Endothelial cell of hepatic sinusoid (primary cell): ENCODE results near the gene PADI1.

ENCODE experiments used
- in situ Hi-C: cut with HindIII; loops from 2 replicates; pipeline ENCODE4 v1.10.0; 2017; ENCODE audit warnings: low sequenced_read_pairs

The PADI1 gene

GRCh38 chr1:17213782-17214148, 8.8 kb downstream of the PADI1 start:
- in situ Hi-C loops = no loop called here

DNA sequence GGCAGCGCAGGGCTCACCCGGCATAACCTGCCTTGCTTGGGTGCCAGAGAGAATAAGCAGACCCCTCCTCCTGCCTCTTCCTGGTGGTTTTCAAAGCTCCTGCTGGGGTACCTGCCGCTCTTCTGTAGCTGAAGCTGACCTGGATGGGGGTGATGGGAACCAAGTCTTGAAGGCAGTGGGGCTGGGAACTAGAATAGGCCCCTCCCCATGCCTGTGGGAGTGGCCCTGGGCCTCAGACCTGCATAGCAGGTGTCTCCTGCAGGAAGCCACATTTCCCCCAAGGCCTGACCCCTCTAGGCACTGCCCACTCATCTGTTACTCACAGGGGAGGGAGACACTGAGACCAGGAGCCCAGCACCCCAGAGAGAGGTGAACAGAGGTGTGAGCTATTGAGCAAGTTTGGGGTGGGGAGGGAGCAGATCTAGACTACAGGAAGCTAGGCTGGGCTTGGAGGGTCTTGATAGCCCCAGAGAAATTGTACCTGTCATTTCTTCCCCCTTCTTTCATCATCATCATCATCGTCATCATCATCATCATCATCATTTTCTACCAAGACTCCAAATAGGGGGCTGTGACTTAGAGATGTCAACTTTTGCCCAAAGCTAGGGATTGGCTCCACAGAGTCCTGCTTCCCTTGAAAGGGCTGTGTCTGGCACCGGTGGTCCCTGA, 10.1 kb downstream of the PADI1 start:
- in situ Hi-C loops = no loop called here

GRCh38 chr1:17215545-17215890, 10.6 kb downstream of the PADI1 start:
- in situ Hi-C loops = no loop called here

DNA sequence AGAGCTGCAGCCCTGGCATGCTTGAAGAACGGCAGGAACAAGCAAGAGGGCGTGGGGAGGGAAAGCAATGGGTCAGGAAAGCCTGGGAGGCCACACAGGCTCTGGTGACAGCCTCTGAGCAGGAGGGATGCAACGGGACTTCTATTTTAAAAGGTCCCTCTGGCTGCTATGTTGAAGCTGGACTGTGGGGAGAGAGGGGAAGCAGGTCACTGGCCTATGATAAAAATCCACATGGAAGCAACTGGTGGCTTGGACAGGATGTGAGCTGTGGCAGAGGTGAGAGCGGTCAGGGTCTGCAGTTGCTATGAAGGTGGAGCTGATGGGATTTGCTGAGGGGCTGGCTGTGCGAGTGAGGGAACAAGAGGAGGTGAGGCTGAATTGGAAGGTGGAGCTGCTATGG, 11.2 kb downstream of the PADI1 start:
- in situ Hi-C loops = no loop called here

GRCh38 chr1:17217607-17218006, 12.7 kb downstream of the PADI1 start:
- in situ Hi-C loops = no loop called here

- in situ Hi-C loops = no loop called here
Measured at GRCh38 chr1:17218939-17219338, 14.0 kb downstream of the PADI1 start.

DNA sequence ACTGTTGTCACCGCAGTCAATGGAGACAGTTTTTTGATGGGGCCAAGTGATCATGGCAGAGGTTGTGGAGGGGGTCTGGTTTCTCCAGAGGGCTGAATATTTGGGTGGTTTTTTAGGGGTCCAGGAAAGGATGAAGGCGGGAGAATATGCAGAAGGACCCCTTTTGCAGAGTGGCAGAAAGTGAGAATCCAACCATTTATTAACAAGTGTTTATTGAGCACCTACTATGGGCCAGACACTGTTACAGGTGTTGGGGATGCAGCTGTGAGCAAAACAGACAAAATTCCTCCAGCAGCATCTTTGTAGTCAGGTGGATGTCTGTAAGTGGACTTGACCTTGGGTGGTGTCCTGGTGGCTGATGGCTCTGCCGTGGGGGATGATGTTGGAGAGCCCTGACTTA, 15.4 kb downstream of the PADI1 start:
- in situ Hi-C loops = loop anchor here (5.0 to 10.0 kb wide), 3 partner anchors 88 to 205 kb away; partner anchors contain the start of gene ATP13A2

DNA sequence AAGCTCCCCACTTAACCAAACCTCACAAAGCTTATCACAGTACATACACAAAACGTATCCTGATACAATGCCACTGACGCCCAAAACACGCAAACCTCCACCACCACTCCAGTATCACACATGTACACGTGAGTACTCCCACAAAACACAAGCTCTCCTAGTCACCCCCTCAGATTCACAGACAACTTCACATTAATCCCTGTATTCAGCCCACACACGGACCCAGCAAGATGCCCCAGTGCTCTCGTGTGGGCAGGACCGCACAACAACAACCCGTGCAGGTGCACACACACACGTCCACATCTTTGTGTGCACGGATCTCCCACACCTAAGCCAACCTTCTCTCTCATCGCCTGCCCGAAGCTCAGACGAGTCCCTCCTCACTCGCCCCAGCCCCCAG, 17.6 kb downstream of the PADI1 start:
- in situ Hi-C loops = loop anchor here (5.0 to 10.0 kb wide), 3 partner anchors 90 to 208 kb away; partner anchors contain the start of gene ATP13A2

DNA sequence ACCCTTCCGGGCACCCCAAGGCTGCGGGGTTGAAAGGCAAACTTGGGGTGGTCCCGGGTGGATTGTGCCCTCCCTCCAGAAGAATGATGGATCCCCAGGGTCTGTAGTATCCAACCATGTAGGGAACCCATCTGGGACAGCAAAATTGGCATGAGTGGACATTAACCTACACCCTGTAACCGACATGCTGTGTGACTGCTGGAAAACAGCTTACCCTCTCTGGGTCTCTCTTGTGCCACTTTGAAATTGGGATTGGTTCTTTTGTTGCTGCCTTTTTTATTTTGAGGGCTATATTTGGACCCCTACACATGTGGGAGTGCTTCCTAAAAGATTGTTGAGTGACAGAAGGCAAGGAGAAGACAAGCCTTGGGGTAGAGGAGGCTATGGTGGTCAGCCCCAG, 19.5 kb downstream of the PADI1 start:
- in situ Hi-C loops = loop anchor here (5.0 to 10.0 kb wide), 3 partner anchors 92 to 210 kb away; partner anchors contain the start of gene ATP13A2

DNA sequence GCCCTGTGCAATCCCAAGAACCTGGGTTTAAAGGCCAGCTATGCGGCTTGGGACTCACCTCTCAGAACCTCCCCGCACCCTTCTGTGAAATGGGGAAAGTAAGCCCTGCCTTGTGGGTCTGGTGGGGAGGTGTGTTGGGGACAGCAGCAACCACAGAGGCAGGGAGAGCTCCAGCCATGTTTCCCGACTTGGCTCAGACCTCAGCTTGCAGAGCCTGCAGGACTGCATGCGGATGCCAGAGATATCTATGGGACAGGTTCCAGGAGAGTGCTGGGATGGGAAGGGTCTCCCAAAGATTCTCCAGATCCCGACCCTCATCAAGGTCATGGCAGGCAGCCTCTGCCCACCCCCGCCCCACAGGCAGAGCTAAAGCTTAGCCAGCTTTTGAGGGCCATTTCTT, 20.2 kb downstream of the PADI1 start:
- in situ Hi-C loops = loop anchor here (10.0 kb wide), 2 partner anchors 160 to 210 kb away; partner anchors contain the start of gene ATP13A2

DNA sequence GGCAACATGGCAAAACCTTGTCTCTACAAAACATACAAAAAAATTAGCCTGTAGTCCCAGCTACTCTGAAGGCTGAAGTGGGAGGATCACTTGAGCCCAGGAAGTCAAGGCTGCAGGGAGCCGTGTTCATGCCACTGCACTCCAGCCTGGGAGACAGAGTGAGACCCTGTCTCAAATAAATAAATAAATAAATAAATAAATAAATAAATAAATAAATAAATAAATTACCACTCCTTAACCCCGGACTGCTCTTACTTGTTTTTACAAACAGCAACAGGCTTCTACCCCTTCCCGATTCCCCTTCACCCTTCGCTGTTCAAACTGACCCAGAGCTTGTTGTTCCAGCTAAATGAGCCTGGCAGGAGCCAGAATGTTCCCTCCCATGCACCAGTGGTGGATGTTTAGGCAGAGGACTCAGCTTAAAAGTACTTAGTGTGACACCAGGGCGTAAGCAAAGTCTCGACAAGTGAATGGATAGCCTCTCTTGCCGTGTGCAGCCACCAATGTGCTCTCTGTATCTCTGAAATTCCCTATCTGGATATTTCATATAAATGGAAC, 22.5 kb downstream of the PADI1 start:
- in situ Hi-C loops = loop anchor here (10.0 kb wide), 2 partner anchors 163 to 213 kb away; partner anchors contain the start of gene ATP13A2

DNA sequence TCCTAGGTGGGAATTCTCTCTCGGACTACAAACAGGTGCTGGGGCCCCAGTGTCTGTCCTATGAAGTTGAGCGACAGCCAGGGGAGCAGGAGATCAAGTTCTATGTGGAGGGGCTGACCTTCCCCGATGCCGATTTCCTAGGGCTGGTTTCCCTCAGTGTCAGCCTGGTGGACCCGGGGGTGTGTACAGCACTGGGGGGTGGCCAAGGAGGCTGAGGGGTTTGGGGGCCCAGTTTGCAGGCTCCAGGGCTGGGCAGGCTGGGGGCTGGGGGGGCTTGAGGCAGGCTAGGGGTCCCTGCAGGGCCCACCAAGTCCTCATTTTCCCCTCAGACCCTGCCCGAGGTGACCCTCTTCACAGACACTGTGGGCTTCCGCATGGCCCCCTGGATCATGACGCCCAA, 23.7 kb downstream of the PADI1 start:
- in situ Hi-C loops = loop anchor here (10.0 kb wide), 2 partner anchors 164 to 214 kb away; partner anchors contain the start of gene ATP13A2

- in situ Hi-C loops = loop anchor here (10.0 kb wide), 2 partner anchors 165 to 215 kb away; partner anchors contain the start of gene ATP13A2
Measured at GRCh38 chr1:17229379-17229778, 24.5 kb downstream of the PADI1 start.

GRCh38 chr1:17230106-17230505, 25.2 kb downstream of the PADI1 start:
- in situ Hi-C loops = no loop called here

DNA sequence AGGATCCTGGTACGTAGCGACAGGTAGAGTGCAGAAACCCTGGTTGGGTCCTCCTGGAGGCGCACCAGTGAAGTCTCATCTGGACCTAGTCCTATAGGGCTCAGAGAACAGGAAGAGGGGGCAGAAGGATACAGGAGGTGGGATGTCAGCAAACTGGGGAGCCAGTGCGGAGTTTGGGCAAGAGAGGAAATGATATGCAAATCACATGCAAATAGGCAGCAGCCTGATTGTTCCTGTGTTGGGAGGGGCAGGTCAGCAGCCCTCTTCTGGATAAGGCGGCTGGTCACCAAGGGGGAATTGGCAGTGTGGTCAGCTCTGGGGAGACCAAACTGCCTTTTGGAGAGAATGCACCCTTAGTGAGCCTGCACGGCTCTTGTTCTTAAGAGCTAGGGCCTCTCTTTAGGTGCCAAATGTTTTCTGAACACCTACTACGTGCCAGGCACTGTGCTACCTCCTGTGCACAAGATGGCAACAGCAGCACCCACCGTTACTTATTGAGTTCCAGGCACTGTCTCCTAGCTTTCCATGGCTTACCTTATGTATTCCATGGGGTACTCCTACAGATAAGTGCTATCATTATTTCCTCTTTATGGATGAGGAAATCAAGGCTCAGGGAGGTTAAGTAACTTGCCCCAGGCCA, 25.9 kb downstream of the PADI1 start:
- in situ Hi-C loops = no loop called here

- in situ Hi-C loops = no loop called here
Measured at GRCh38 chr1:17232759-17233661, 28.1 kb downstream of the PADI1 start.

DNA sequence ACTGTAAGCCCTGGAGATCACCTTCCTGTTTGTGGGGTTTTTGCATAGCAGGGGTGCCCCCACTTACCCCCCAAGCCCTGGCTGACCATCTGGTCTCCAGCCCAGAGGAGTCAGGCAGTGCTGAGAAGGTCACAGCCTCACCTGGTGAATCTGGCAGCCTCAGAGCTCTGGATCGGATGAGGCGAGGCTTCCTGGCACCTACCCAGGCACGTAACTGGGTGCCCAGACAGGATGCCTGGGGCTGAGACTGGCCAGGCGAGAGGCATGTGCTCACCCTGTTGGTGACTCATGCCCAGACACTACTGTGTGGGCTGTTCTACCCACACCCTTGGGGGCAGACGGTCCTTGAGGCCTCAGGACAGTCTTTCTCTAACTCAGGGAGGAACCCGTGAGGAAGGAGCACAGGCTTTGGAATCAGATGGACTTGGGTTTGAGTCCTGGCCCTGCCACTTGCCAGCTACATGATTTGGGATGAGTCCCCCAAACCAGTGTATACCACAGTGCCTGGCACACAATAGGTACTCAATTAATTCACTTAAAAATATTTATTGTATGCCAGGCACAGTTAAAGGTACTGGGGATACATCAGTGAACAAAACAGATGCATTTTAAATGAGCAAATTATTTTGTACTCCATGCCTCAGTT, 28.9 kb downstream of the PADI1 start:
- in situ Hi-C loops = no loop called here

- in situ Hi-C loops = no loop called here
Measured at GRCh38 chr1:17234405-17234804, 29.5 kb downstream of the PADI1 start.

DNA sequence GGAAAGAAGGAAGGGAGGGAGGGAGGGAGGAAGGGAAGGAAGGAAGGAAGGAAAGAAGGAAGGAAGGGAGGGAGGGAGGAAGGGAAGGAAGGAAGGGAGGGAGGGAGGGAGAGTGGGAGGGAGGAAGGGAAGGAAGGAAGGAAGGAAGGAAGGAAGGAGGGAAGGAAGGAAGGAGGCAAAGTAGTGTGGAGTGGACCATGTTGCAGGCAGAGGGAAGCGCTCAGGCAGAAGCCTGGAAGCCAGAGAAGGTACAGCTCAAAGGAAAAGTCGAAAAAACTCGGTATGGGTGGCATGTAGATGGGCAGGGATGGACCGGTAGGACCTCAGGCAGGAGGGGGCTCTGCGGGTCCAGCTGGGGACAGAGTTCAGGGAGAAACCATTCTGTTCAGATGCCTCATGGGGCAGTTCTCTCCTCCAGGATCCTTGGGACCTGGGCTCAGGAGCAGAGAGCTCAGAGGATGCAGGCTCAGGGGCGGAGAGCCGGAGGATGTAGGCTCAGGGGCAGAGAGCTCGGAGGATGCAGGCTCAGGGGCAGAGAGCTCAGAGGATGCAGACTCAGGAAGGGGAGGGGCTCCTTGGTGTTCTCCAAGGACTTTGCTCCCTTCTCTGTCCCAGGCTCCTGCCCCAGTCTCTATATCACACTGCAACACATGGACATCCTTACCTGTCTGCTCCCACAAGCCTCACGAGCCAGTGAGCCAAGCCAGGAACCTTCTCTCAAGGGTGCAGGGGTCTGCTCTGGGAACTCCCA, 30.4 kb downstream of the PADI1 start:
- in situ Hi-C loops = no loop called here
